Ascending aorta (tissue), 2 donors: ENCODE data around the gene TGM6. TPM values are rescaled to one million over a fixed set of nuclear protein-coding genes. Genes with fewer than 3 reads are reported as not detected.

ENCODE experiments used
- DNase-seq, 2 donors: peaks; one replicate each; pipeline ENCODE4 v3.0.0-alpha.2; 2019; ENCODE audit warnings: low spot score in 2 of 2
- H3K27ac ChIP-seq, 2 donors: fragments of 200-600 bp; sonication (generic); one replicate each; pipeline ENCODE4 v1.5.1; 2016 to 2017; ENCODE audit warnings: mild to moderate bottlenecking in 1 of 2
- H3K27me3 ChIP-seq: fragments of 200-600 bp; sonication (generic); one replicate; pipeline ENCODE4 v1.5.1; 2017
- H3K36me3 ChIP-seq, 2 donors: fragments of 200-600 bp; sonication (generic); one replicate each; pipeline ENCODE4 v1.5.1; 2016
- H3K4me1 ChIP-seq, 2 donors: fragments of 200-600 bp; sonication (generic); one replicate each; pipeline ENCODE4 v1.5.1; 2016 to 2017; ENCODE audit warnings: mild to moderate bottlenecking in 1 of 2
- H3K4me3 ChIP-seq, 2 donors: fragments of 200-600 bp; sonication (generic); one replicate each; pipeline ENCODE4 v1.5.1; 2016 to 2017; ENCODE audit warnings: mild to moderate bottlenecking in 1 of 2
- H3K9me3 ChIP-seq, 2 donors: fragments of 200-600 bp; sonication (generic); one replicate each; pipeline ENCODE4 v1.5.1; 2016
- intact Hi-C: fragments of 100-400 bp; cut with DNase I; formaldehyde crosslinking; loops from one replicate; pipeline ENCODE4 v1.15.1; 2023
- total RNA-seq: library from RNA; depleted of rRNA; stranded (reverse); fragments of >200 nt; gene quantifications from one replicate; pipeline ENCODE4 v1.1.0, GENCODE V29; 2016
- TF ChIP-seq, protein P1 (sequence below), 3 experiments: fragments of 200-600 bp in 2 of 3; fragments of 450-650 bp in 1 of 3; sonication (generic) in 2 of 3; IDR thresholded peaks; one replicate each; pipeline ENCODE4 v1.5.1; 2016 to 2019; ENCODE audit warnings: antibody characterized with exemption in 3 of 3, mild to moderate bottlenecking in 1 of 3, moderate library complexity in 1 of 3

Gene TGM6
- total RNA-seq, 1 donor from 2014 or later, result not detected

DNA sequence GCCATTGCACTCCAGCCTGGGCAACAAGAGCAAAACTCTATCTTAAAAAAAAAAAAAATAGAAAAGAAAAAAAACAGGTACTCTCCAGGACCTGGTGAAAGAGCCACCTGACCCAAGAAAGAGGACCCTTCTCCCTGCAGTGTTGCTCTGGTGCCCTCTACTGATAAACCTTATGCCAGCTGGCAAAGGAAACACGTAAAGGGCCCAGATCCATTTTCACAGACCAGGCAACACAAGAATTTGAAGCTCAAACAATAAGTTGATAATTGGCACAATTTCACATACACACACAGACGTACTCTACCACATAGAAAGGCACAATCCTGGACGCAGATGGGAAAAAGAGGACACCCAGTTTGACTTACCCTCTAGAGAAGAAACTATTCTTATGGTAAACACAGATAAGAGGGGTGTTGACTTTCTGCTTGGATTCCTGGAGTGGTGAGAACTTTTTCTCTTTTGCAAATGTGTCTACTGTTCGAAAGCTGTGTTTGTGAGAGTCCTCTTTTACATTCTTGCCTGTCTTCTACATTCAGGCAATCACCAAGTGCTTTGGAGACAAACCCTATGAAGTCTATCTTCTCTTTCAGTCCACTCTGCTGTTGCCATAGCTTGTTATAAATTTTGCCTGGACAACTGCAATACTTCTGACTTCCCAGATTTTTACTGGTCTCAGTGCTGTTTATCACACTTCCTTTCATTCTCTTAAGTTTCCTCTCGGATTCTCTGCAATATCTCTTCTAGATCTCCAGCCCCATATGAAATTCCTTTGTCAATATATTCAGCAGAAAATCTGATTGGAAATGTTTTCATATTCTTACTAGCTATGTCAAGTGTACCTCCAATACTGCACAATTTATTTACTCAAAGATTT, 96.3 kb downstream of the TGM6 start:
- TF ChIP-seq, protein P1, sequence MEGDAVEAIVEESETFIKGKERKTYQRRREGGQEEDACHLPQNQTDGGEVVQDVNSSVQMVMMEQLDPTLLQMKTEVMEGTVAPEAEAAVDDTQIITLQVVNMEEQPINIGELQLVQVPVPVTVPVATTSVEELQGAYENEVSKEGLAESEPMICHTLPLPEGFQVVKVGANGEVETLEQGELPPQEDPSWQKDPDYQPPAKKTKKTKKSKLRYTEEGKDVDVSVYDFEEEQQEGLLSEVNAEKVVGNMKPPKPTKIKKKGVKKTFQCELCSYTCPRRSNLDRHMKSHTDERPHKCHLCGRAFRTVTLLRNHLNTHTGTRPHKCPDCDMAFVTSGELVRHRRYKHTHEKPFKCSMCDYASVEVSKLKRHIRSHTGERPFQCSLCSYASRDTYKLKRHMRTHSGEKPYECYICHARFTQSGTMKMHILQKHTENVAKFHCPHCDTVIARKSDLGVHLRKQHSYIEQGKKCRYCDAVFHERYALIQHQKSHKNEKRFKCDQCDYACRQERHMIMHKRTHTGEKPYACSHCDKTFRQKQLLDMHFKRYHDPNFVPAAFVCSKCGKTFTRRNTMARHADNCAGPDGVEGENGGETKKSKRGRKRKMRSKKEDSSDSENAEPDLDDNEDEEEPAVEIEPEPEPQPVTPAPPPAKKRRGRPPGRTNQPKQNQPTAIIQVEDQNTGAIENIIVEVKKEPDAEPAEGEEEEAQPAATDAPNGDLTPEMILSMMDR (IDR thresholded peaks at IDR 0.05), result no peak
- H3K4me3 ChIP-seq, result no peak overlapping the region
- H3K36me3 ChIP-seq, result peaks cover 16 to 21% of the 10 kb centered on the region in 2 donors
- no peak for DNase-seq
- H3K27ac ChIP-seq, result no peak overlapping the region
- no peaks in the 10 kb centered on the region for H3K27me3 ChIP-seq
- no peaks in the 10 kb centered on the region for H3K4me1 ChIP-seq
- intact Hi-C loops, result no loop called here
- no peaks in the 10 kb centered on the region for H3K9me3 ChIP-seq

DNA sequence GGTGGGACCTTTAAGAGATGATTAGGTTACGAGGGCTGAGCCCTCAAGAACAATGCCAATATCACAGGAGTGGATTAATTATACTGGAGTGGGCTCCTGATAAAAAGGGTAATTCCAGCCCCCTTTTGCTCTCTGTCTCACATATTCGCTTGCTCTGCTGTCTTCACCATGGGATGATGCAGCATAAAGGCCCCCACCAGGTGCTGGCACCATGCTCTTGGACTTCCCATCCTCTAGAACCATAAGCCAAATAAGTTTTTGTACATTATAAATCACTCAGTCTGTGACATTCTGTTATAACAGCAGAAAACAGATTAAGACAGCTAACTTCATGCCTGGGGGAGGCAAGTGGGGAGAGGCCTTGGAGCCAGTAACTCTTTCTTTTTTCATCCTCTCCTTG, 99.7 kb downstream of the TGM6 start:
- Histone ChIP-seq H3K27ac (no peak overlapping the region), H3K36me3 (peaks cover 48 to 50% of the 10 kb centered on the region in 2 donors), H3K27me3 (no peaks in the 10 kb centered on the region), H3K9me3 (no peaks in the 10 kb centered on the region), H3K4me1 (no peaks in the 10 kb centered on the region), H3K4me3 (no peak overlapping the region)
- no peak for DNase-seq
- TF ChIP-seq, protein P1 (IDR thresholded peaks at IDR 0.05), result no peak
- intact Hi-C loops, result no loop called here

Other genes with a start within 250 kb of the TGM6 start
- not detected for gene TGM3, start 84.9 kb upstream of the TGM6 start, total RNA-seq
- gene SNRPB, start 89.9 kb downstream of the TGM6 start, total RNA-seq, result 83.5 TPM
- gene ZNF343, start 128.0 kb downstream of the TGM6 start, total RNA-seq, result 0.64 TPM
- gene TMC2, start 155.7 kb downstream of the TGM6 start, total RNA-seq, result not detected